IMR-90 (cell line): Measurements from ENCODE around the gene STXBP6. TPM values are rescaled to one million over a fixed set of nuclear protein-coding genes. Genes with fewer than 3 reads are reported as not detected.
A peak's percentile ranks its signal among the peaks of the same experiment; 100 is the strongest.

Experiments
- ATAC-seq: fragments of 200-7000 bp; cut with Tn5 transposase; 2 replicates; pipeline ENCODE4 v1.9.1; 2020; ENCODE audit warnings: low read depth, mild to moderate bottlenecking, moderate library complexity
- BruUV-seq: library from RNA; stranded (reverse); fragments of 400-500 nt; replicated peaks from 2 replicates; lab custom pipeline; 2021; lab: Mats Ljungman, UMichigan
- CTCF ChIA-PET: fragments of 300-600 bp; formaldehyde crosslinking; extraction: SDS; loops from one replicate; lab custom pipeline; 2021; ENCODE audit warnings: antibody characterized with exemption; lab: Yijun Ruan, JAX
- POLR2A ChIA-PET: fragments of 300-600 bp; sonication (Branson Sonifier 250); formaldehyde crosslinking; loops from one replicate; lab custom pipeline; 2022; ENCODE audit warnings: antibody characterized with exemption; ENCODE audit not compliant: unreplicated experiment; lab: Charles Lee
- DNase-seq: peaks from one replicate; pipeline ENCODE4 v3.0.0; 2013
- H2AFZ ChIP-seq: replicated peaks from 2 replicates; pipeline ENCODE3; 2013; ENCODE audit warnings: low read length, mild to moderate bottlenecking; ENCODE audit not compliant: poor library complexity
- H2AK5ac ChIP-seq: 2 replicates; pipeline ENCODE4 v1.6.1; 2013; ENCODE audit warnings: low read depth, low read length, inconsistent platforms
- H2AK9ac ChIP-seq: replicated peaks from 2 replicates; pipeline ENCODE3; 2013; ENCODE audit warnings: mild to moderate bottlenecking, low read depth, low read length, moderate library complexity; ENCODE audit not compliant: poor library complexity
- H2BK120ac ChIP-seq: 2 replicates; pipeline ENCODE4 v1.6.1; 2013; ENCODE audit warnings: low read depth, low read length, inconsistent platforms
- H2BK15ac ChIP-seq: 3 replicates; pipeline ENCODE4 v1.6.1; 2013; ENCODE audit warnings: low read depth, low read length, inconsistent platforms
- H2BK20ac ChIP-seq: 2 replicates; pipeline ENCODE4 v1.6.1; 2013; ENCODE audit warnings: low read depth, mild to moderate bottlenecking, inconsistent platforms, low read length, moderate library complexity
- H2BK5ac ChIP-seq: 2 replicates; pipeline ENCODE4 v1.6.1; 2013; ENCODE audit warnings: mild to moderate bottlenecking, low read depth, low read length, inconsistent platforms; ENCODE audit not compliant: poor library complexity, severe bottlenecking
- H3K14ac ChIP-seq: replicated peaks from 2 replicates; pipeline ENCODE4 v1.6.1; 2013; ENCODE audit warnings: low read depth, low read length, inconsistent platforms
- H3K18ac ChIP-seq: 2 replicates; pipeline ENCODE4 v1.6.1; 2013; ENCODE audit warnings: low read depth, low read length, control low read depth
- H3K23ac ChIP-seq: 2 replicates; pipeline ENCODE4 v1.6.1; 2013; ENCODE audit warnings: low read depth, low read length, inconsistent platforms
- H3K27ac ChIP-seq: 2 replicates; pipeline ENCODE4 v1.5.1; 2013; ENCODE audit warnings: mild to moderate bottlenecking, control low read depth, low read length; ENCODE audit not compliant: insufficient read depth
- H3K27me3 ChIP-seq: 2 replicates; pipeline ENCODE4 v1.6.1; 2013; ENCODE audit warnings: low read length; ENCODE audit not compliant: control insufficient read depth, insufficient read depth
- H3K36me3 ChIP-seq: 2 replicates; pipeline ENCODE4 v1.6.1; 2013; ENCODE audit warnings: low read length, mixed read lengths; ENCODE audit not compliant: control insufficient read depth, insufficient read depth
- H3K4ac ChIP-seq: 2 replicates; pipeline ENCODE4 v1.6.1; 2013; ENCODE audit warnings: low read depth, low read length, inconsistent platforms
- H3K4me1 ChIP-seq: 2 replicates; pipeline ENCODE4 v1.6.1; 2013; ENCODE audit warnings: low read length, mixed read lengths; ENCODE audit not compliant: control insufficient read depth, insufficient read depth
- H3K4me2 ChIP-seq: 2 replicates; pipeline ENCODE4 v1.6.1; 2013; ENCODE audit warnings: low read depth, mild to moderate bottlenecking, control low read depth, low read length, moderate library complexity
- H3K4me3 ChIP-seq: 2 replicates; pipeline ENCODE4 v1.5.1; 2013; ENCODE audit warnings: low read depth, mild to moderate bottlenecking, control low read depth, low read length, moderate library complexity; ENCODE audit not compliant: insufficient read depth
- H3K56ac ChIP-seq: 2 replicates; pipeline ENCODE4 v1.6.1; 2013; ENCODE audit warnings: low read length, inconsistent platforms; ENCODE audit not compliant: insufficient read depth; ENCODE audit errors: extremely low read depth
- H3K79me1 ChIP-seq, 2 experiments: 2 replicates each; pipeline ENCODE4 v1.6.1; 2013; ENCODE audit warnings: low read length in 2 of 2, inconsistent platforms in 1 of 2, low read depth in 1 of 2
- H3K9ac ChIP-seq: 2 replicates; pipeline ENCODE4 v1.6.1; 2013; ENCODE audit warnings: low read depth, low read length, control low read depth
- H3K9me1 ChIP-seq: 2 replicates; pipeline ENCODE4 v1.6.1; 2013; ENCODE audit warnings: low read length, inconsistent platforms; ENCODE audit not compliant: insufficient read depth
- H3K9me3 ChIP-seq: 2 replicates; pipeline ENCODE4 v1.6.1; 2013; ENCODE audit warnings: low read length; ENCODE audit not compliant: control insufficient read depth, insufficient read depth
- H4K20me1 ChIP-seq: 2 replicates; pipeline ENCODE4 v1.6.1; 2013; ENCODE audit warnings: low read length, inconsistent platforms; ENCODE audit not compliant: insufficient read depth
- H4K5ac ChIP-seq: 2 replicates; pipeline ENCODE4 v1.6.1; 2013; ENCODE audit warnings: mild to moderate bottlenecking, low read depth, low read length, control low read depth
- H4K8ac ChIP-seq, 2 experiments: 2 replicates each; pipeline ENCODE4 v1.6.1; 2013; ENCODE audit warnings: low read depth in 2 of 2, low read length in 2 of 2, control low read depth in 1 of 2, inconsistent platforms in 1 of 2
- H4K91ac ChIP-seq: 2 replicates; pipeline ENCODE4 v1.6.1; 2013; ENCODE audit warnings: low read depth, low read length, inconsistent platforms; ENCODE audit not compliant: insufficient read depth
- CEBPB ChIP-seq: IDR thresholded peaks from 2 replicates; pipeline ENCODE4 v1.6.1; 2012; ENCODE audit warnings: low read depth, low read length, improper control_type of control experiment
- MXI1 ChIP-seq: IDR thresholded peaks from 2 replicates; pipeline ENCODE4 v1.6.1; 2012; ENCODE audit warnings: low read depth, mild to moderate bottlenecking, low read length, moderate library complexity, borderline replicate concordance
- WGBS, 2 experiments: methylation state at CpG; one replicate each; pipeline versions ENCODE4 v1.1.5 to v1.1.7; 2013; ENCODE audit warnings: missing lambda C conversion rate in 2 of 2; ENCODE audit not compliant: insufficient read length in 1 of 2; ENCODE audit errors: extremely low coverage in 2 of 2; 5-methylcytosine and 5-hydroxymethylcytosine counted together
- dilution Hi-C: fragments of 300-500 bp; cut with HindIII; formaldehyde crosslinking; loops from one replicate; pipeline ENCODE4 v1.14.3; 2018; ENCODE audit warnings: low sequenced_read_pairs; ENCODE audit not compliant: unreplicated experiment
- in situ Hi-C: fragments of 300-500 bp; cut with MboI; formaldehyde crosslinking; loops from 3 replicates; pipeline ENCODE4 v1.14.3; 2019; ENCODE audit warnings: low sequenced_read_pairs, inconsistent platforms, mixed read lengths
- intact Hi-C: fragments of 100-400 bp; cut with micrococcal nuclease; formaldehyde crosslinking; loops from 2 replicates; pipeline ENCODE4 v1.10.0; 2022
- polyA plus RNA-seq, 3 experiments: library from polyadenylated mRNA; depleted of rRNA; stranded (reverse); fragments of >200 nt; gene quantifications; 2 replicates each; pipeline ENCODE4 v1.2.3, GENCODE V29; 2012; ENCODE audit warnings: low replicate concordance in 1 of 3
- total RNA-seq: library from RNA; depleted of rRNA; stranded (reverse); fragments of >200 nt; gene quantifications from 2 replicates; pipeline ENCODE4 v1.2.3, GENCODE V29; 2012

STXBP6 gene
- total and polyA plus RNA-seq, 2 of the 4 experiments (the other 2 are of a cell fraction), result 14.2 to 14.3 TPM

DNA sequence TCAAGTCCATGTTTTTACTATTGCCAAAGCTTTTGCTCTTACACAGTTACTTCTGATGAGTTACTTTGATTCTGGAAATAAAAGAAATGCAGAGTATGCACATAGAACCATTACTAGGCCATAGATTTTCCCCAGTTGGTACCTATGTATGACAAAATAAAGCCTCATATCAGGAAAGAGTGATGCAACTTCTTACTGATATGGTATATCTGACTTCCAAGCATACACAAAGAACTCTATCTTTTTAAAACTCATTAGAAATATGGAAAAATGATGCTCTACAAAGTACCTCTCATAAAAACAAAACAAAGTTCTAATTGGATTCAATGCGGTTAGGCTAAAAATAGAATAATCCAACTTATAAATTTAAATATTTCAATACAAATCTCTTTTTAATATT lies 92.1 kb downstream of the STXBP6 start:
- Histone ChIP-seq H2AFZ (no peak overlapping the region), H3K27ac (no peak overlapping the region), H3K18ac (no peak overlapping the region; the same call in 1 of the 2 replicates), H3K9me3 (no peaks in the 10 kb centered on the region), H3K56ac (no peak overlapping the region), H3K9me1 (peaks cover 8% of the 10 kb centered on the region), H4K91ac (no peak overlapping the region), H3K9ac (no peak overlapping the region), H3K14ac (no peak overlapping the region), H4K8ac (no peak overlapping the region), H4K5ac (no peak overlapping the region), H2BK5ac (no peak overlapping the region), H3K79me1 (0 out of 4 replicates have a peak, but pooled peaks cover 0 to 2% of the 10 kb centered on the region in 2 experiments), H3K27me3 (no peaks in the 10 kb centered on the region), H3K36me3 (no peaks in the 10 kb centered on the region), H2BK120ac (no peak overlapping the region), H3K4me1 (peaks cover 14% of the 10 kb centered on the region), H3K4me3 (no peak overlapping the region), H2AK9ac (no peak overlapping the region), H2BK15ac (no peak overlapping the region), H2AK5ac (no peak overlapping the region), H3K4me2 (no peak overlapping the region), H2BK20ac (no peak overlapping the region), H3K23ac (no peak overlapping the region), H4K20me1 (no peaks in the 10 kb centered on the region), H3K4ac (no peak overlapping the region)
- ATAC-seq, result no peak
- WGBS, 2 experiments, result no CpG with 5 or more reads among the region's 1 CpG
- intact Hi-C loops, result no loop called here
- no TSS peak for BruUV-seq
- dilution Hi-C loops, result no loop called here
- POLR2A ChIA-PET, result no interaction called here
- in situ Hi-C loops, result no loop called here
- TF ChIP-seq CEBPB (peak; percentile 44), MXI1 (no peak)
- CTCF ChIA-PET, result no interaction called here
- no peak for DNase-seq
